Measurements from ENCODE around the gene PODXL2.

PODXL2 gene

GRCh38 chr3:127712881-127713771, 84.1 kb downstream of the PODXL2 start:
- Mint-ChIP-seq H3K9me3 (no peaks in the 10 kb centered on the region), H3K36me3 (ENCODE audit: low read depth) (no peaks in the 10 kb centered on the region), H3K4me1 (peaks cover 77% of the 10 kb centered on the region), H3K4me3 (no peak overlapping the region), H3K27ac (peak overlapping the region; percentile 83), H3K27me3 (ENCODE audit: low read depth, poor library complexity) (peaks cover 16% of the 10 kb centered on the region)
- no peak for TF ChIP-seq CTCF (IDR thresholded peaks at IDR 0.05)
- DNase-seq = no peak

GRCh38 chr3:127714125-127714571, 85.2 kb downstream of the PODXL2 start:
- no peak for DNase-seq
- peaks cover 16% of the 10 kb centered on the region for H3K27me3 Mint-ChIP-seq (ENCODE audit: low read depth, poor library complexity)

GRCh38 chr3:127714866-127715265, 85.9 kb downstream of the PODXL2 start:
- peaks cover 85% of the 10 kb centered on the region for H3K4me1 Mint-ChIP-seq
- DNase-seq = no peak
- no peak overlapping the region for H3K4me3 Mint-ChIP-seq

More at GRCh38 chr3:127714125-127714571, 85.2 kb downstream of the PODXL2 start:
- Mint-ChIP-seq H3K4me1 (peaks cover 78% of the 10 kb centered on the region), H3K4me3 (no peak overlapping the region), H3K36me3 (ENCODE audit: low read depth) (no peaks in the 10 kb centered on the region), H3K27ac (peak overlapping the region; percentile 75), H3K9me3 (no peaks in the 10 kb centered on the region)
- no peak for TF ChIP-seq CTCF (IDR thresholded peaks at IDR 0.05)

GRCh38 chr3:127715532-127715931, 86.5 kb downstream of the PODXL2 start:
- H3K4me3 Mint-ChIP-seq = no peak overlapping the region
- H3K36me3 Mint-ChIP-seq (ENCODE audit: low read depth) = no peaks in the 10 kb centered on the region
- peaks cover 17% of the 10 kb centered on the region for H3K27me3 Mint-ChIP-seq (ENCODE audit: low read depth, poor library complexity)
- no peak for DNase-seq
- H3K27ac Mint-ChIP-seq = no peak overlapping the region
- H3K9me3 Mint-ChIP-seq = no peaks in the 10 kb centered on the region
- TF ChIP-seq CTCF (IDR thresholded peaks at IDR 0.05) = no peak
- H3K4me1 Mint-ChIP-seq = peaks cover 86% of the 10 kb centered on the region

More at GRCh38 chr3:127714866-127715265, 85.9 kb downstream of the PODXL2 start:
- TF ChIP-seq CTCF (IDR thresholded peaks at IDR 0.05) = no peak
- Mint-ChIP-seq H3K36me3 (ENCODE audit: low read depth) (no peaks in the 10 kb centered on the region), H3K27ac (no peak overlapping the region), H3K27me3 (ENCODE audit: low read depth, poor library complexity) (peaks cover 16% of the 10 kb centered on the region), H3K9me3 (no peaks in the 10 kb centered on the region)

GRCh38 chr3:127716384-127716783, 87.4 kb downstream of the PODXL2 start:
- Mint-ChIP-seq H3K36me3 (ENCODE audit: low read depth) (no peaks in the 10 kb centered on the region), H3K27ac (no peak overlapping the region), H3K4me1 (peaks cover 86% of the 10 kb centered on the region), H3K9me3 (no peaks in the 10 kb centered on the region), H3K27me3 (ENCODE audit: low read depth, poor library complexity) (peaks cover 17% of the 10 kb centered on the region), H3K4me3 (no peak overlapping the region)
- TF ChIP-seq CTCF (IDR thresholded peaks at IDR 0.05) = no peak
- DNase-seq = no peak
